HepG2 (cell line): ENCODE measurements around the gene EMILIN1. TPM values are rescaled to one million over a fixed set of nuclear protein-coding genes. Genes with fewer than 3 reads are reported as not detected.

Experiments used
- BCL6 ChIP-seq: IDR thresholded peaks from 2 replicates; pipeline ENCODE4 v1.6.1; 2016; ENCODE audit warnings: missing genetic modification reagents, missing compliant biosample characterization
- CBX2 ChIP-seq, 2 experiments: fragments of 200-600 bp in 1 of 2; sonication (generic); formaldehyde crosslinking in 1 of 2; IDR thresholded peaks; 2 replicates each; pipeline versions ENCODE4 v1.7.0 to v1.8.1; 2018 to 2022; ENCODE audit warnings: low read depth in 2 of 2, low read length in 1 of 2, mild to moderate bottlenecking in 1 of 2, missing genetic modification reagents in 1 of 2
- DMAP1 ChIP-seq: IDR thresholded peaks from 2 replicates; pipeline ENCODE4 v1.6.1; 2016
- ERF ChIP-seq: IDR thresholded peaks from 2 replicates; pipeline ENCODE4 v1.6.1; 2018; ENCODE audit warnings: missing biosample characterization, missing genetic modification reagents
- GABPB1 ChIP-seq: IDR thresholded peaks from 2 replicates; pipeline ENCODE4 v1.6.1; 2016; ENCODE audit warnings: mild to moderate bottlenecking, missing genetic modification reagents, moderate library complexity, missing compliant biosample characterization
- HMGXB4 ChIP-seq, 2 experiments: sonication (generic) in 1 of 2; formaldehyde crosslinking in 1 of 2; IDR thresholded peaks; 2 replicates each; pipeline versions ENCODE4 v1.4.0 to v1.6.1; 2018 to 2020; ENCODE audit warnings: missing genetic modification reagents in 2 of 2, borderline replicate concordance in 1 of 2, low read depth in 1 of 2, mild to moderate bottlenecking in 1 of 2, missing biosample characterization in 1 of 2
- MAFG ChIP-seq: sonication (generic); formaldehyde crosslinking; IDR thresholded peaks from 2 replicates; pipeline ENCODE4 v1.5.1; 2020; ENCODE audit warnings: mild to moderate bottlenecking, missing genetic modification reagents
- RAD21 ChIP-seq: fragments of 450-650 bp; formaldehyde crosslinking; IDR thresholded peaks from 2 replicates; pipeline ENCODE4 v1.5.0; 2020; ENCODE audit warnings: mild to moderate bottlenecking
- RNF219 ChIP-seq: sonication (generic); formaldehyde crosslinking; IDR thresholded peaks from 2 replicates; pipeline ENCODE4 v1.5.0; 2020; ENCODE audit warnings: mild to moderate bottlenecking, missing genetic modification reagents
- SRY ChIP-seq: sonication (generic); formaldehyde crosslinking; IDR thresholded peaks from 2 replicates; pipeline ENCODE4 v1.8.0; 2022; ENCODE audit warnings: mild to moderate bottlenecking, missing genetic modification reagents
- ZBED4 ChIP-seq: sonication (generic); formaldehyde crosslinking; IDR thresholded peaks from 2 replicates; pipeline ENCODE4 v1.4.0; 2020; ENCODE audit warnings: missing genetic modification reagents, borderline replicate concordance
- ZBTB14 ChIP-seq: sonication (generic); formaldehyde crosslinking; IDR thresholded peaks from 2 replicates; pipeline ENCODE4 v1.4.0; 2020; ENCODE audit warnings: missing genetic modification reagents
- ZFP41 ChIP-seq: sonication (generic); formaldehyde crosslinking; IDR thresholded peaks from 2 replicates; pipeline ENCODE4 v1.4.0; 2020; ENCODE audit warnings: mild to moderate bottlenecking, missing genetic modification reagents, borderline replicate concordance
- ZNF34 ChIP-seq: sonication (generic); formaldehyde crosslinking; IDR thresholded peaks from 2 replicates; pipeline ENCODE4 v1.4.0; 2020; ENCODE audit warnings: mild to moderate bottlenecking, missing genetic modification reagents, borderline replicate concordance
- ZNF737 ChIP-seq: sonication (generic); formaldehyde crosslinking; IDR thresholded peaks from 2 replicates; pipeline ENCODE4 v1.5.0; 2020; ENCODE audit warnings: missing genetic modification reagents, mild to moderate bottlenecking, borderline replicate concordance
- ZNF777 ChIP-seq: sonication (generic); formaldehyde crosslinking; IDR thresholded peaks from 2 replicates; pipeline ENCODE4 v1.4.0; 2020; ENCODE audit warnings: missing genetic modification reagents
- ZNF800 ChIP-seq: sonication (generic); formaldehyde crosslinking; IDR thresholded peaks from 2 replicates; pipeline ENCODE4 v1.4.0; 2020; ENCODE audit warnings: missing genetic modification reagents
- polyA plus RNA-seq, 8 experiments: library from polyadenylated mRNA; depleted of rRNA in 3 of 8; stranded (reverse) in 7 of 8; unstranded in 1 of 8; fragments of >200 nt; fragmentation: Illumina TruSeq in 4 of 8; extraction: Trizol in 4 of 8; gene quantifications; 2 replicates each; pipeline versions ENCODE4 v1.2.1 to v1.2.3, GENCODE V29; 2011 to 2016; ENCODE audit warnings: low read depth in 4 of 8, missing spikeins in 1 of 8, mixed read lengths in 1 of 8; ENCODE audit not compliant: insufficient read depth in 1 of 8
- total RNA-seq, 5 experiments: library from RNA; depleted of rRNA; stranded (reverse); fragments of >200 nt; fragmentation: Illumina TruSeq; extraction: Trizol; gene quantifications; 2 replicates each; pipeline ENCODE4 v1.2.3, GENCODE V29; 2016; ENCODE audit warnings: low read depth in 1 of 5

Gene EMILIN1
- total and polyA plus RNA-seq, 2 of the 13 experiments (the other 11 are each of a cell fraction or from before 2014, with no cell fraction given): 8.1 to 9.7 TPM

- TF ChIP-seq MAFG: no peak
- TF ChIP-seq SRY (CRISPR knock-in tag): peak; percentile 78; the same call in 1 of the 2 replicates
- TF ChIP-seq RNF219 (CRISPR knock-in tag): no peak
- peak; percentile 90 for TF ChIP-seq ERF (CRISPR knock-in tag)
- TF ChIP-seq ZBTB14 (CRISPR knock-in tag): no peak; the same call in none of the 2 replicates
- no peak for TF ChIP-seq ZFP41 (CRISPR knock-in tag)
- peak; percentile 96 for TF ChIP-seq GABPB1 (CRISPR knock-in tag)
- TF ChIP-seq BCL6: 0 out of 2 replicates have a peak, but pooled peaks have one; percentile 34
- TF ChIP-seq ZBED4 (CRISPR knock-in tag): peak; percentile 75
- TF ChIP-seq DMAP1 (CRISPR knock-in tag): peak; percentile 89; the same call in 1 of the 2 replicates
- TF ChIP-seq ZNF34: no peak; the same call in 1 of the 2 replicates
- TF ChIP-seq CBX2 (IDR thresholded peaks at IDR 0.05; ENCODE audit: low read depth, low read length): no peak
- no peak for TF ChIP-seq CBX2 (CRISPR knock-in tag; IDR thresholded peaks at IDR 0.05; ENCODE audit: low read depth)
- peak; percentile 52 for TF ChIP-seq RAD21
- 0 out of 2 replicates have a peak, but pooled peaks have one; percentile 65 for TF ChIP-seq ZNF737 (CRISPR knock-in tag)
- peak; percentile 61 to 86; a peak in 3 of 4 replicates for TF ChIP-seq HMGXB4 (CRISPR knock-in tag; IDR thresholded peaks at IDR 0.05; ENCODE audit: borderline replicate concordance in 1 of 2, low read depth in 1 of 2)
- no peak for TF ChIP-seq ZNF800 (CRISPR knock-in tag)
- peak; percentile 57; the same call in 1 of the 2 replicates for TF ChIP-seq ZNF777 (CRISPR knock-in tag)
Observed at GRCh38 chr2:27071277-27071989, 7.0 kb upstream of the EMILIN1 start, which contains the start of gene OST4 (continued).
